HepG2 (cell line): ENCODE results near the gene VAC14. TPM values are rescaled to one million over a fixed set of nuclear protein-coding genes. Genes with fewer than 3 reads are reported as not detected.

ENCODE experiments used
- BCL6 ChIP-seq: IDR thresholded peaks from 2 replicates; pipeline ENCODE4 v1.6.1; 2016; ENCODE audit warnings: missing genetic modification reagents, missing compliant biosample characterization
- HMG20A ChIP-seq: IDR thresholded peaks from 2 replicates; pipeline ENCODE4 v1.6.1; 2016; ENCODE audit warnings: borderline replicate concordance
- MED8 ChIP-seq: sonication (generic); formaldehyde crosslinking; IDR thresholded peaks from 2 replicates; pipeline ENCODE4 v1.8.1; 2023; ENCODE audit warnings: mild to moderate bottlenecking, missing genetic modification reagents; ENCODE audit not compliant: insufficient replicate concordance
- MTF2 ChIP-seq: sonication (generic); formaldehyde crosslinking; IDR thresholded peaks from 2 replicates; pipeline ENCODE4 v1.5.0; 2020; ENCODE audit warnings: missing genetic modification reagents, borderline replicate concordance
- RFXAP ChIP-seq: sonication (generic); formaldehyde crosslinking; IDR thresholded peaks from 2 replicates; pipeline ENCODE4 v1.4.0; 2020; ENCODE audit warnings: missing genetic modification reagents, borderline replicate concordance
- SNAI1 ChIP-seq: sonication (generic); formaldehyde crosslinking; IDR thresholded peaks from 2 replicates; pipeline ENCODE4 v1.5.0; 2020; ENCODE audit warnings: mild to moderate bottlenecking, missing genetic modification reagents, borderline replicate concordance
- TBX2 ChIP-seq: sonication (generic); formaldehyde crosslinking; IDR thresholded peaks from 2 replicates; pipeline ENCODE4 v1.5.0; 2020; ENCODE audit warnings: missing genetic modification reagents, mild to moderate bottlenecking, borderline replicate concordance
- ZNF652 ChIP-seq: IDR thresholded peaks from 2 replicates; pipeline ENCODE4 v1.6.1; 2016; ENCODE audit warnings: low read depth, borderline replicate concordance
- ZNF766 ChIP-seq: sonication (generic); formaldehyde crosslinking; IDR thresholded peaks from 2 replicates; pipeline ENCODE4 v1.5.0; 2020; ENCODE audit warnings: missing genetic modification reagents, borderline replicate concordance
- ZNF782 ChIP-seq: sonication (generic); formaldehyde crosslinking; IDR thresholded peaks from 2 replicates; pipeline ENCODE4 v1.4.0; 2020; ENCODE audit warnings: missing genetic modification reagents, mild to moderate bottlenecking, borderline replicate concordance
- ZNF841 ChIP-seq: sonication (generic); formaldehyde crosslinking; IDR thresholded peaks from 2 replicates; pipeline ENCODE4 v1.8.1; 2023; ENCODE audit warnings: missing genetic modification reagents, borderline replicate concordance
- polyA plus RNA-seq, 8 experiments: library from polyadenylated mRNA; depleted of rRNA in 3 of 8; stranded (reverse) in 7 of 8; unstranded in 1 of 8; fragments of >200 nt; fragmentation: Illumina TruSeq in 4 of 8; extraction: Trizol in 4 of 8; gene quantifications; 2 replicates each; pipeline versions ENCODE4 v1.2.1 to v1.2.3, GENCODE V29; 2011 to 2016; ENCODE audit warnings: low read depth in 4 of 8, missing spikeins in 1 of 8, mixed read lengths in 1 of 8; ENCODE audit not compliant: insufficient read depth in 1 of 8
- total RNA-seq, 5 experiments: library from RNA; depleted of rRNA; stranded (reverse); fragments of >200 nt; fragmentation: Illumina TruSeq; extraction: Trizol; gene quantifications; 2 replicates each; pipeline ENCODE4 v1.2.3, GENCODE V29; 2016; ENCODE audit warnings: low read depth in 1 of 5
- TF ChIP-seq, protein P1 (sequence below): sonication (generic); formaldehyde crosslinking; IDR thresholded peaks from 2 replicates; pipeline ENCODE4 v1.8.1; 2023; ENCODE audit warnings: mild to moderate bottlenecking, missing genetic modification reagents
- TF ChIP-seq, protein P2 (sequence below): sonication (generic); formaldehyde crosslinking; IDR thresholded peaks from 2 replicates; pipeline ENCODE4 v1.4.0; 2020; ENCODE audit warnings: missing genetic modification reagents, mild to moderate bottlenecking, borderline replicate concordance
- TF ChIP-seq, protein P3 (sequence below): sonication (generic); formaldehyde crosslinking; IDR thresholded peaks from 2 replicates; pipeline ENCODE4 v1.5.1; 2020; ENCODE audit warnings: mild to moderate bottlenecking, moderate library complexity, missing genetic modification reagents
- TF ChIP-seq, protein P4 (sequence below): sonication (generic); formaldehyde crosslinking; IDR thresholded peaks from 2 replicates; pipeline ENCODE4 v1.8.1; 2023; ENCODE audit warnings: mild to moderate bottlenecking, inconsistent platforms, moderate library complexity, missing genetic modification reagents, borderline replicate concordance
- TF ChIP-seq, protein P5 (sequence below): IDR thresholded peaks from 2 replicates; pipeline ENCODE4 v1.6.1; 2018; ENCODE audit warnings: missing genetic modification reagents, mild to moderate bottlenecking, missing compliant biosample characterization

The VAC14 gene
- total and polyA plus RNA-seq, 2 of the 13 experiments (the other 11 are each of a cell fraction or from before 2014, with no cell fraction given), result 23.5 to 24.6 TPM

DNA sequence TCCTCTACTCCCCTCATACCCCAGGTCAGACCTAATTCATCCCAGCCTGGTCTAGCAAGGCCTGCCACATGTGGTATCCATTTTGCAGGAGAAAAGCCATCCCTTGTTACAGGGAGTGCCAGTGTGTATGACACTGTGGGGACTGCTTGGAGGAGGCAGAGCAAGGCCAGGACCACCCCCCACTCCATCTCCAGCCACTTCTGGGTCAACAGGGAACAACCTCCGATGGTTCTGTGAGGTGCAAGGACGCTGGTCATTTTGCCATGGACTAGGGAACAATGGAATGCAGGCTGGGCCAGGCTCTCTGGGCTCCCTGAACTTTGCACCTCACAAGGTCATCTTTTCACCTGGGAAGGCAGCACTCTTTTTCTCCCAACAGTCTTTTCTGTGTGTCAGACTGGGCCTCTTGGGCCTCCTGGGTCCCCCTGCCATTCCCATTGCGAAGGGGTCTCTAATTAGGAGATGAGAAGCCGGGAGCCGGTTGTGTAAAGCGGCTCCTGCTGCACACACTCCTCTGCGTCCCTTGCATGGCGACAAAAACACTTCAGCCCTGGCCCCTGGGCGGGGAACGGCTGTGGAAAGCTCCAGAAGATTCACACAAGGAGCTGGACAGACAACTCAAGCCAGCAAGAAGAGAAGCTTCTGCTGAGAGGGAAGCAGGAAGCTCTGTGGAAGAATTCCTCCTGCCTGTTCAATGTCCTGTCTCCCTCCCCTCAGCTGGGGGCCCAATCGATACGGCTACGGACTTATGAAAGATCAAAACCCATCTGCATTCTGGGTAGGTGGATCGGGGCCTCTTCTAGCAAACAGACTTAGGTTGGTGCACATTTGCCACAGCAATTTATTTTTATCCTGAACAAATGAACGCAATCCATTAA, 76.6 kb downstream of the VAC14 start (continued):
- TF ChIP-seq, protein P1, sequence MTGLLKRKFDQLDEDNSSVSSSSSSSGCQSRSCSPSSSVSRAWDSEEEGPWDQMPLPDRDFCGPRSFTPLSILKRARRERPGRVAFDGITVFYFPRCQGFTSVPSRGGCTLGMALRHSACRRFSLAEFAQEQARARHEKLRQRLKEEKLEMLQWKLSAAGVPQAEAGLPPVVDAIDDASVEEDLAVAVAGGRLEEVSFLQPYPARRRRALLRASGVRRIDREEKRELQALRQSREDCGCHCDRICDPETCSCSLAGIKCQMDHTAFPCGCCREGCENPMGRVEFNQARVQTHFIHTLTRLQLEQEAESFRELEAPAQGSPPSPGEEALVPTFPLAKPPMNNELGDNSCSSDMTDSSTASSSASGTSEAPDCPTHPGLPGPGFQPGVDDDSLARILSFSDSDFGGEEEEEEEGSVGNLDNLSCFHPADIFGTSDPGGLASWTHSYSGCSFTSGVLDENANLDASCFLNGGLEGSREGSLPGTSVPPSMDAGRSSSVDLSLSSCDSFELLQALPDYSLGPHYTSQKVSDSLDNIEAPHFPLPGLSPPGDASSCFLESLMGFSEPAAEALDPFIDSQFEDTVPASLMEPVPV (CRISPR knock-in tag), result peak; percentile 19; the same call in 1 of the 2 replicates
- TF ChIP-seq BCL6 (CRISPR knock-in tag), result peak; percentile 64
- TF ChIP-seq, protein P2, sequence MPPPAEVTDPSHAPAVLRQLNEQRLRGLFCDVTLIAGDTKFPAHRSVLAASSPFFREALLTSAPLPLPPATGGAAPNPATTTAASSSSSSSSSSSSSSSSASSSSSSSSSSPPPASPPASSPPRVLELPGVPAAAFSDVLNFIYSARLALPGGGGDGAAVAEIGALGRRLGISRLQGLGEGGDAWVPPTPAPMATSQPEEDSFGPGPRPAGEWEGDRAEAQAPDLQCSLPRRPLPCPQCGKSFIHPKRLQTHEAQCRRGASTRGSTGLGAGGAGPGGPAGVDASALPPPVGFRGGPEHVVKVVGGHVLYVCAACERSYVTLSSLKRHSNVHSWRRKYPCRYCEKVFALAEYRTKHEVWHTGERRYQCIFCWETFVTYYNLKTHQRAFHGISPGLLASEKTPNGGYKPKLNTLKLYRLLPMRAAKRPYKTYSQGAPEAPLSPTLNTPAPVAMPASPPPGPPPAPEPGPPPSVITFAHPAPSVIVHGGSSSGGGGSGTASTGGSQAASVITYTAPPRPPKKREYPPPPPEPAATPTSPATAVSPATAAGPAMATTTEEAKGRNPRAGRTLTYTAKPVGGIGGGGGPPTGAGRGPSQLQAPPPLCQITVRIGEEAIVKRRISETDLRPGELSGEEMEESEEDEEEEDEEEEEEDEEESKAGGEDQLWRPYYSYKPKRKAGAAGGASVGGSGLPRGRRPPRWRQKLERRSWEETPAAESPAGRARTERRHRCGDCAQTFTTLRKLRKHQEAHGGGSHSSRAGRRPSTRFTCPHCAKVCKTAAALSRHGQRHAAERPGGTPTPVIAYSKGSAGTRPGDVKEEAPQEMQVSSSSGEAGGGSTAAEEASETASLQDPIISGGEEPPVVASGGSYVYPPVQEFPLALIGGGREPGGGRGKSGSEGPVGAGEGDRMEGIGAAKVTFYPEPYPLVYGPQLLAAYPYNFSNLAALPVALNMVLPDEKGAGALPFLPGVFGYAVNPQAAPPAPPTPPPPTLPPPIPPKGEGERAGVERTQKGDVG, result peak; percentile 68; the same call in 1 of the 2 replicates
- TF ChIP-seq RFXAP (CRISPR knock-in tag), result peak; percentile 51; the same call in 1 of the 2 replicates
- TF ChIP-seq TBX2, result peak; percentile 81
- TF ChIP-seq MTF2 (CRISPR knock-in tag), result no peak
- TF ChIP-seq, protein P3, sequence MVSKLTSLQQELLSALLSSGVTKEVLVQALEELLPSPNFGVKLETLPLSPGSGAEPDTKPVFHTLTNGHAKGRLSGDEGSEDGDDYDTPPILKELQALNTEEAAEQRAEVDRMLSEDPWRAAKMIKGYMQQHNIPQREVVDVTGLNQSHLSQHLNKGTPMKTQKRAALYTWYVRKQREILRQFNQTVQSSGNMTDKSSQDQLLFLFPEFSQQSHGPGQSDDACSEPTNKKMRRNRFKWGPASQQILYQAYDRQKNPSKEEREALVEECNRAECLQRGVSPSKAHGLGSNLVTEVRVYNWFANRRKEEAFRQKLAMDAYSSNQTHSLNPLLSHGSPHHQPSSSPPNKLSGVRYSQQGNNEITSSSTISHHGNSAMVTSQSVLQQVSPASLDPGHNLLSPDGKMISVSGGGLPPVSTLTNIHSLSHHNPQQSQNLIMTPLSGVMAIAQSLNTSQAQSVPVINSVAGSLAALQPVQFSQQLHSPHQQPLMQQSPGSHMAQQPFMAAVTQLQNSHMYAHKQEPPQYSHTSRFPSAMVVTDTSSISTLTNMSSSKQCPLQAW (CRISPR knock-in tag), result peak; percentile 71
- TF ChIP-seq ZNF782 (CRISPR knock-in tag), result peak; percentile 20; the same call in 1 of the 2 replicates
- no peak; the same call in 1 of the 2 replicates for TF ChIP-seq ZNF652 (CRISPR knock-in tag)
- no peak; the same call in 1 of the 2 replicates for TF ChIP-seq ZNF841 (CRISPR knock-in tag)
- peak; percentile 84 for TF ChIP-seq SNAI1 (CRISPR knock-in tag)
- TF ChIP-seq ZNF766, result 0 out of 2 replicates have a peak, but pooled peaks have one; percentile 9
- TF ChIP-seq, protein P4, sequence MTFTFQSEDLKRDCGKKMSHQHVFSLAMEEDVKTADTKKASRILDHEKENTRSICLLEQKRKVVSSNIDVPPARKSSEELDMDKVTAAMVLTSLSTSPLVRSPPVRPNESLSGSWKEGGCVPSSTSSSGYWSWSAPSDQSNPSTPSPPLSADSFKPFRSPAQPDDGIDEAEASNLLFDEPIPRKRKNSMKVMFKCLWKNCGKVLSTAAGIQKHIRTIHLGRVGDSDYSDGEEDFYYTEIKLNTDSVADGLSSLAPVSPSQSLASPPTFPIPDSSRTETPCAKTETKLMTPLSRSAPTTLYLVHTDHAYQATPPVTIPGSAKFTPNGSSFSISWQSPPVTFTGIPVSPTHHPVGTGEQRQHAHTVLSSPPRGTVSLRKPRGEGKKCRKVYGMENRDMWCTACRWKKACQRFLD, result peak; percentile 58; the same call in 1 of the 2 replicates
- peak; percentile 22 for TF ChIP-seq HMG20A (CRISPR knock-in tag)
- peak; percentile 44 for TF ChIP-seq MED8 (CRISPR knock-in tag)
- TF ChIP-seq, protein P5, sequence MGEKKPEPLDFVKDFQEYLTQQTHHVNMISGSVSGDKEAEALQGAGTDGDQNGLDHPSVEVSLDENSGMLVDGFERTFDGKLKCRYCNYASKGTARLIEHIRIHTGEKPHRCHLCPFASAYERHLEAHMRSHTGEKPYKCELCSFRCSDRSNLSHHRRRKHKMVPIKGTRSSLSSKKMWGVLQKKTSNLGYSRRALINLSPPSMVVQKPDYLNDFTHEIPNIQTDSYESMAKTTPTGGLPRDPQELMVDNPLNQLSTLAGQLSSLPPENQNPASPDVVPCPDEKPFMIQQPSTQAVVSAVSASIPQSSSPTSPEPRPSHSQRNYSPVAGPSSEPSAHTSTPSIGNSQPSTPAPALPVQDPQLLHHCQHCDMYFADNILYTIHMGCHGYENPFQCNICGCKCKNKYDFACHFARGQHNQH (CRISPR knock-in tag), result 0 out of 2 replicates have a peak, but pooled peaks have one; percentile 15
